SK-N-SH (cell line): ENCODE data around the gene GABRR1. TPM values are rescaled to one million over a fixed set of nuclear protein-coding genes. Genes with fewer than 3 reads are reported as not detected.

ENCODE experiments used
- CTCF ChIA-PET: fragments of 300-600, 350-600 bp; formaldehyde crosslinking; extraction: SDS; loops from one replicate; lab custom pipeline; 2021; lab: Yijun Ruan, JAX
- POLR2A ChIA-PET: fragments of 350-600 bp; sonication (Branson Sonifier 250); formaldehyde crosslinking; extraction: SDS; loops from one replicate; lab custom pipeline; 2020; ENCODE audit warnings: antibody characterized with exemption, inconsistent platforms; lab: Yijun Ruan, JAX
- DNase-seq: peaks from one replicate; pipeline ENCODE4 v3.0.0; 2012
- H2AFZ ChIP-seq: fragments of 200-600 bp; sonication (generic); 2 replicates; pipeline ENCODE4 v1.8.1; 2016; ENCODE audit warnings: antibody characterized with exemption, mild to moderate bottlenecking, low read depth
- H3F3A ChIP-seq: fragments of 200-600 bp; sonication (generic); replicated peaks from 2 replicates; pipeline ENCODE3; 2016; ENCODE audit warnings: antibody characterized with exemption, mild to moderate bottlenecking; ENCODE audit not compliant: insufficient read depth
- H3K27ac ChIP-seq, 2 experiments: fragments of 200-500 bp in 1 of 2; fragments of 200-600 bp in 1 of 2; sonication (Bioruptor generic) in 1 of 2; sonication (generic), shearing (Covaris generic) in 1 of 2; 2 replicates each; pipeline versions ENCODE4 v1.5.1 to v1.6.1; 2014 to 2016; ENCODE audit warnings: low read depth in 2 of 2, inconsistent platforms in 1 of 2, low read length in 1 of 2, mild to moderate bottlenecking in 1 of 2, mixed read lengths in 1 of 2
- H3K27me3 ChIP-seq: fragments of 200-600 bp; sonication (generic), shearing (Covaris generic); 2 replicates; pipeline ENCODE4 v1.6.1; 2016; ENCODE audit warnings: mixed run types; ENCODE audit not compliant: insufficient read depth
- H3K36me3 ChIP-seq, 2 experiments: fragments of 200-500 bp in 1 of 2; fragments of 200-600 bp in 1 of 2; sonication (Bioruptor generic) in 1 of 2; sonication (generic) in 1 of 2; replicated peaks in 1 of 2; 2 replicates each; pipeline versions ENCODE3 to v1.5.1; 2014 to 2016; ENCODE audit warnings: low read length in 1 of 2, mild to moderate bottlenecking in 1 of 2; ENCODE audit not compliant: insufficient read depth in 2 of 2, control insufficient read depth in 1 of 2
- H3K4me1 ChIP-seq, 2 experiments: fragments of 200-500 bp in 1 of 2; fragments of 200-600 bp in 1 of 2; sonication (Bioruptor generic) in 1 of 2; sonication (generic), shearing (Covaris generic) in 1 of 2; 2 replicates each; pipeline versions ENCODE4 v1.5.1 to v1.6.1; 2014 to 2016; ENCODE audit warnings: low read depth in 1 of 2, low read length in 1 of 2, mixed run types in 1 of 2; ENCODE audit not compliant: insufficient read depth in 2 of 2, control insufficient read depth in 1 of 2
- H3K4me2 ChIP-seq: fragments of 200-600 bp; sonication (generic), shearing (Covaris generic); 2 replicates; pipeline ENCODE4 v1.6.1; 2017; ENCODE audit warnings: mixed run types
- H3K4me3 ChIP-seq, 2 experiments: fragments of 200-500 bp in 1 of 2; fragments of 200-600 bp in 1 of 2; sonication (Bioruptor generic) in 1 of 2; sonication (generic), shearing (Covaris generic) in 1 of 2; 2 replicates each; pipeline versions ENCODE4 v1.5.1 to v1.8.1; 2014 to 2016; ENCODE audit warnings: low read depth in 2 of 2, inconsistent platforms in 1 of 2, low read length in 1 of 2, mild to moderate bottlenecking in 1 of 2, mixed read lengths in 1 of 2, moderate library complexity in 1 of 2
- H3K79me2 ChIP-seq: fragments of 200-600 bp; sonication (generic); 2 replicates; pipeline ENCODE4 v1.8.1; 2017; ENCODE audit warnings: mild to moderate bottlenecking; ENCODE audit not compliant: insufficient read depth
- H3K9ac ChIP-seq: fragments of 200-600 bp; sonication (generic); 2 replicates; pipeline ENCODE4 v1.6.1; 2017; ENCODE audit warnings: mixed run types
- H3K9me2 ChIP-seq: fragments of 200-600 bp; sonication (generic); 2 replicates; pipeline ENCODE4 v1.6.1; 2017; ENCODE audit warnings: mixed run types
- H3K9me3 ChIP-seq: fragments of 200-600 bp; sonication (generic); 2 replicates; pipeline ENCODE4 v1.6.1; 2017; ENCODE audit warnings: mixed run types, mild to moderate bottlenecking, moderate library complexity
- H4K20me1 ChIP-seq: fragments of 200-600 bp; sonication (generic); 2 replicates; pipeline ENCODE4 v1.6.1; 2017; ENCODE audit warnings: mild to moderate bottlenecking, mixed run types; ENCODE audit not compliant: insufficient read depth
- CTCF ChIP-seq: fragments of 200-600 bp; sonication (generic); IDR thresholded peaks from 2 replicates; pipeline ENCODE4 v1.6.1; 2017; ENCODE audit warnings: antibody characterized with exemption, mild to moderate bottlenecking, moderate library complexity
- ELF1 ChIP-seq: IDR thresholded peaks from 2 replicates; pipeline ENCODE4 v1.4.0; 2012
- EZH2phosphoT487 ChIP-seq: fragments of 200-600 bp; sonication (generic); IDR thresholded peaks from 2 replicates; pipeline ENCODE4 v1.6.1; 2017; ENCODE audit warnings: low read depth, mixed run types, mild to moderate bottlenecking, antibody characterized with exemption, moderate library complexity, borderline replicate concordance
- FOSL2 ChIP-seq: IDR thresholded peaks from 2 replicates; pipeline ENCODE4 v1.4.0; 2012; ENCODE audit warnings: low read depth, mild to moderate bottlenecking, moderate library complexity, borderline replicate concordance
- GABPA ChIP-seq: IDR thresholded peaks from 2 replicates; pipeline ENCODE4 v1.4.0; 2012; ENCODE audit warnings: low read depth, mild to moderate bottlenecking
- GATA2 ChIP-seq: sonication (generic); formaldehyde crosslinking; IDR thresholded peaks from 2 replicates; pipeline ENCODE4 v1.5.0; 2020; ENCODE audit warnings: mild to moderate bottlenecking, missing genetic modification reagents
- MEF2A ChIP-seq: IDR thresholded peaks from 2 replicates; pipeline ENCODE4 v1.4.0; 2012; ENCODE audit warnings: low read depth, borderline replicate concordance
- MXI1 ChIP-seq: IDR thresholded peaks from 2 replicates; pipeline ENCODE4 v1.6.1; 2012; ENCODE audit warnings: mild to moderate bottlenecking, low read depth, low read length, improper control_type of control experiment
- NRF1 ChIP-seq: IDR thresholded peaks from 2 replicates; pipeline ENCODE4 v1.6.1; 2012; ENCODE audit warnings: low read depth, mild to moderate bottlenecking, low read length
- PBX3 ChIP-seq: IDR thresholded peaks from 2 replicates; pipeline ENCODE4; 2012
- RCOR1 ChIP-seq: fragments of 150-350 bp; IDR thresholded peaks from 2 replicates; pipeline ENCODE4 v1.6.1; 2017; ENCODE audit warnings: antibody characterized with exemption, low read length
- RXRA ChIP-seq: IDR thresholded peaks from 2 replicates; pipeline ENCODE4 v1.4.0; 2012; ENCODE audit warnings: low read depth, mild to moderate bottlenecking, borderline replicate concordance
- SIN3A ChIP-seq: IDR thresholded peaks from 2 replicates; pipeline ENCODE4 v1.6.1; 2012; ENCODE audit warnings: low read depth, mild to moderate bottlenecking, low read length, moderate library complexity, borderline replicate concordance
- USF1 ChIP-seq: IDR thresholded peaks from 2 replicates; pipeline ENCODE4 v1.4.0; 2012; ENCODE audit warnings: low read depth, borderline replicate concordance
- USF2 ChIP-seq: fragments of 150-350 bp; IDR thresholded peaks from 2 replicates; pipeline ENCODE4 v1.6.1; 2017; ENCODE audit warnings: antibody characterized with exemption, low read length, low read depth, borderline replicate concordance
- YY1 ChIP-seq: IDR thresholded peaks from 2 replicates; pipeline ENCODE4 v1.4.0; 2012; ENCODE audit warnings: low read depth, mild to moderate bottlenecking
- ZBTB33 ChIP-seq: IDR thresholded peaks from 2 replicates; pipeline ENCODE4 v1.4.0; 2012; ENCODE audit warnings: low read depth, borderline replicate concordance
- WGBS: methylation state at CpG from one replicate; pipeline ENCODE4 v1.1.6; 2017; ENCODE audit warnings: low lambda C conversion rate; 5-methylcytosine and 5-hydroxymethylcytosine counted together
- polyA plus RNA-seq, 3 experiments: library from polyadenylated mRNA; depleted of rRNA; stranded (reverse); fragments of >200 nt; gene quantifications; 2 replicates each; pipeline ENCODE4 v1.2.3, GENCODE V29; 2012

The GABRR1 gene
- polyA plus RNA-seq, 1 of the 3 experiments (the other 2 are of a cell fraction) = not detected

GRCh38 chr6:89199579-89199978 lies 17.6 kb downstream of the GABRR1 start:
- Histone ChIP-seq H3K4me1 (no peaks in the 10 kb centered on the region), H3K9me3 (0 out of 2 replicates have a peak, but pooled peaks cover 11% of the 10 kb centered on the region), H3K79me2 (no peaks in the 10 kb centered on the region), H3K9me2 (no peaks in the 10 kb centered on the region), H2AFZ (no peak overlapping the region), H3K9ac (no peak overlapping the region), H3F3A (no peaks in the 10 kb centered on the region), H3K36me3 (no peaks in the 10 kb centered on the region), H3K27ac (no peak overlapping the region), H3K4me3 (no peak overlapping the region), H3K27me3 (no peaks in the 10 kb centered on the region), H4K20me1 (no peaks in the 10 kb centered on the region)
- POLR2A ChIA-PET = no interaction called here
- CTCF ChIA-PET = interaction anchor here (0.7 to 0.9 kb wide), 2 partner anchors 51 to 217 kb away, joined by 3 read pairs; no protein-coding TSS in a partner anchor
- no peak for DNase-seq
- TF ChIP-seq CTCF = no peak
- TF ChIP-seq GATA2 = no peak
- TF ChIP-seq ZBTB33 = no peak
- TF ChIP-seq ELF1 = no peak
- TF ChIP-seq GABPA = no peak
- no peak for TF ChIP-seq MEF2A
- no peak for TF ChIP-seq RXRA
- no peak for TF ChIP-seq SIN3A
- no peak for TF ChIP-seq PBX3
- no peak for TF ChIP-seq EZH2phosphoT487
- no peak for TF ChIP-seq YY1
- TF ChIP-seq NRF1 = no peak
- TF ChIP-seq FOSL2 = no peak
- no peak for TF ChIP-seq RCOR1
- TF ChIP-seq MXI1 = no peak
- no peak for TF ChIP-seq USF1
- TF ChIP-seq USF2 = no peak
- TF ChIP-seq, all 33 proteins: peak for 0
- WGBS = 7% methylated on average over 2 of the region's 2 CpGs
- no peak overlapping the region for H3K4me2 ChIP-seq
